HG03558 (cell line): ENCODE data around the gene GOSR2.
"Not testable (repeated sequence)": the region's sequence is repeated elsewhere in the genome, so short reads cannot be mapped to it uniquely, and the experiment has no call there.

Experiments
- ATAC-seq: cut with Tn5 transposase; IDR thresholded peaks from one replicate; pipeline ENCODE4 v1.9.1; 2021; ENCODE audit warnings: moderate number of reproducible peaks; ENCODE audit not compliant: unreplicated experiment; ENCODE audit errors: extremely low read depth

GOSR2 gene

DNA sequence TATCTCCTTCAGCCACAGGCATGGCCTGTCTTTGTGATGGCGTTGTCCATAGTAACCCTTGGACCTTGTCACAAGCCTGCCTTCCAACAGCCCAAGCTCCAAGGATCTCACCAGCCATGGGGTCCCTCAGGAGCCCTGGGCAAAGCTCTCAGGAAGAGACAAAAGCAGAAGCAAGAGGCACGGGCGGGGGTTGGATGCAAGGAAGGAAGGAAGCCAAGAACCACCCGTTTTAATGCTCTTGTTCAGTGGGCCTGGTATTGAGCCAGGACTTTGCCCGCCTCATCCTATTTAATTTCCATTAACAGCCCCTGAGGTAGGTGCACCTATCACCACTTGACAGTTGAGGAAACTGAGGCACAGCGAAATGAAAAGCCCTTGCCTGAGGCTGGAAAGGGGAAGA, 32.3 kb upstream of the GOSR2 start:
- no peak for ATAC-seq

GRCh38 chr17:46892192-46892703, 30.7 kb upstream of the GOSR2 start:
- ATAC-seq: no peak

DNA sequence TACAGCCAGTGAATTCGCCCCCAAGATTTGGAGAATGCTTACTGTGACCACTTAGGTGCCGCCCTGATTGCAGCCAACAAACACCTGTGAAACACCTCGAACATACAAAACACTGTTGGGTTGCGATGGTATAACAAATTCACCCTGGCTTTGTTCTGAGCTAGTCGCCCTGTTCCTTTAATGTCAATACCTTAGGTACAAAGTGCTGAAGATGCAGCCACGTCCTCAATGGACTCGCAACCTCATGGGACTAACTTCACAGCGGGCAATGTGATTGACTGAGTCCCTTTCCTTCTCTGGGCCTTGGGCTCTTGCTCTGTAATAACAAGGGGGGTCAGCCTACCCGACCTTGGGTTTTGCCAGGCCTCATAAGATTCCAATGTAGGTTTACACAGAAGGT, 28.9 kb upstream of the GOSR2 start:
- ATAC-seq: no peak

- ATAC-seq: no peak
Observed at GRCh38 chr17:46894476-46895151, 28.3 kb upstream of the GOSR2 start.

DNA sequence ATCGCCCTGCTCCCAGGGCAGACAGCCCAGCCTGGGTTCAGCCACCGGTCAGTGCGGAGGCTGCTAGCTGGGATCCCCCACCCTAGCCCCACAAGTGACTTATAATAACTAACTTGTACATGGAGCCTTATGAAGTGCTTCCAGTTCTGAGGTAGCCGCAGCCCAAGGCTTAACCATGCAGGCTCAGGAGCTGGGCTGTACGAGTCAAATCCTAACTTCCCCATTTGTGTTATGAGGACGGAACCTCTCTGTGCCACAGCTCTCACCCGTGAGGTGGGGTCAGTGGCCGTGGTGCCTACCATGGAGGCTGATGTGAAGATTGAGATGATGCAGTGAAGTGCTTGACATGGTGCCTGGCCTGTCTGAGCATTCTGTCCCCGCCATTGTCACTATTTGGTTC, 27.8 kb upstream of the GOSR2 start:
- ATAC-seq: no peak

- ATAC-seq: no peak
Observed at GRCh38 chr17:46896991-46897390, 26.0 kb upstream of the GOSR2 start.

DNA sequence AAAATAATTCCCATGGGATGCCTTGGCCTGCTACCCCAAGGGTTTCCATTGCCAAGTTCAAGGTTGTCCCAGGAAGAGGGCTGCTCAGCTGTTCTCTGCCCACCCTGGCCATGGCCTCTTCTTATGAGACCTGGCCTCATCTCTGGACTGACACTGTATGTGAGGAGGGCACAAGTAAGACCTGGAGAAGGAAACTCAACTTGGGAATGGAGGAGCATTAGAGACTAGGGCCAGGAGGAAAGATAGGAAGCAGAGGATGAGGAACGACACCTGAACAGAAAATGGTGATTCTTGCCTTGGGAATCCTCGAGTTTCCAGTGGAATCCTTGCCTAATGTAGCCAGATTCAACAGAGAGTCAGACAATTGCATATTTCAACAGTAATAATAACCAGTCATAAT, 24.6 kb upstream of the GOSR2 start:
- ATAC-seq: no peak

- no peak for ATAC-seq
Observed at GRCh38 chr17:46898860-46899259, 24.1 kb upstream of the GOSR2 start.

DNA sequence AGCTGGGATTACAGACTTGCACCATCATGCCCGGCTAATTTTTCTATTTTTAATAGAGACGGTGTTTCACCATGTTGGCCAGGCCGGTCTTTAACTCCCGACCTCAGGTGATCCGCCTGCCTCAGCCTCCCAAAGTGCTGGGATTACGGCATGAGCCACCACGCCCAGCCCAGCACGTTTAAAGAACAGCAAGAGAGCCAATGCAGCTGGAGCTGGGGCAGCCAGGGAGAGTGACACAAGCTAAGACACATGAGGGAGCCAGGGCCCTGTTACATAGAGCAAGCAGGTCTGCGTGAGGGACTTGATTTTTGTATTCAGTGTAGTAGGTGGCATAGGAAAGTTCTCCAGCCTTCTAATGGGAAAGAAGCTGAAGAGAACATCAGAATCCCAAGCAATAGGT, 21.7 kb upstream of the GOSR2 start:
- no peak for ATAC-seq

GRCh38 chr17:46903762-46904672, 18.9 kb upstream of the GOSR2 start:
- no peak for ATAC-seq

DNA sequence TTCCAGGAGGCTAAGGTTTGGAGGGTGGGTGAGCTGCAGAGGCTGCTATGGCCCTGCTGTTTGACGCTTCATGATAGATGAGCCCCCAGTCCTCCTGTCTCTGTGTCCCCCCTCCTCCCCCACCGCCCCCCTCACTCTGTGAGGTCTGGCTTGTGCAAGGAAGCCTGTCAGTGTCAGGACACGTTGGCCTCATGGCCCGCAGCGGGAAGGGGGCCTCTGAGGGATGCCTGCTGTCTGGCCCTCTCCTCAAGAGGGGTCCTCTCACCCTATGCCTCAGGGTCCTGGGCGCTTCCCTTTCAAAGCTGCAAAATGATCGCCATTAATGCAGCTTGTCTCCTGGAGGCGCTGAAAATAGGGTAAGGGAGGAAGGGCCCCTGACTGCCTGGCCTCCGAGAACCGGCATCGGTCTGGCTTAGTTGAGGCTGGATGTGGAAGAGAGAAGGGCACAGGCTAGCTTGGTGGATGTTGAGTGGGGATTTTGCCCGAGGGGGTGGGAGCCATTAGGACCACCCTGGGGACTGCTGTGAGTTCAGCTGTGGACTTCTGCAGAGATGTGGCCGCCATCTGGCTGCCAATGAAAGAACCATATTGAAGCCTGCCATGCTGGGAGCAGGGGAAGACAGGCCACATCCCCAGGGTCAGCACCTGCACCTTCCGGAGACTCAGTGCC, 14.8 kb upstream of the GOSR2 start:
- ATAC-seq: no peak

DNA sequence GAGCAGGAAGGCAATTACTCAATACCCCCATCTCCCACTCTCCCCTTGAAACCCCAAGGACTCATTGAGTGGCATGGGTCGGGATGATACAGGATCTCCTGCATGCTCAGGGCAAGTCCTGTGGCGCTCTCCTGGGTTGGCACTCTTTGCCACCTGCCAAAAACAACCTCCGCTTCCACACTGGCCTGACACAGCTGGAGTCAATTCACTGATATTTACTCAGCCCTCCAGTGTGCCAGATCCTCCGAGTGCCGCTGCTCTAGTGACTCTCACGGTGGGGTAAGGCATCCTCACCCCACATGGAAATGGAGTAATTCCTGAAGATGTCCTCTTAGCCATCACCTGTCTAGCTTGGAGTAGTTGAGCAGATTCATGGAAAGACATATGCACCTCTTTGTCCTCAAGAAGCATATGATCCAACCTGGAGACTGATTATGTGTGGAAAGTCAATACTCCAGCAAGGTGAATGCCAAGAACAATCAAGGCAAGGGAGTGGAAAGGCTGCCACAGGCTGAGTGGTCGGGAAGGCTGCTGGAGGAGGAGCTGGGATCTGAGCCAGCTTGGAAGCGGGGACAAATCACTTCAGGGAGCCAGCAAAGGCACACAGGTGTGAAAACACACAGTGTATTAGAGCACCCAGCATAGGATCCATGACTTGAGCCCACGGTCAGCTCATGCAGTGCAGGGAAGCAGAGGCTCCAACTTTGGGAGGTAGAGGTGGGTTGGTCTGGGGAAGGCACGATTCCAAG, 12.6 kb upstream of the GOSR2 start:
- no peak for ATAC-seq

- ATAC-seq: no peak
Observed at GRCh38 chr17:46911311-46911710, 11.6 kb upstream of the GOSR2 start.

DNA sequence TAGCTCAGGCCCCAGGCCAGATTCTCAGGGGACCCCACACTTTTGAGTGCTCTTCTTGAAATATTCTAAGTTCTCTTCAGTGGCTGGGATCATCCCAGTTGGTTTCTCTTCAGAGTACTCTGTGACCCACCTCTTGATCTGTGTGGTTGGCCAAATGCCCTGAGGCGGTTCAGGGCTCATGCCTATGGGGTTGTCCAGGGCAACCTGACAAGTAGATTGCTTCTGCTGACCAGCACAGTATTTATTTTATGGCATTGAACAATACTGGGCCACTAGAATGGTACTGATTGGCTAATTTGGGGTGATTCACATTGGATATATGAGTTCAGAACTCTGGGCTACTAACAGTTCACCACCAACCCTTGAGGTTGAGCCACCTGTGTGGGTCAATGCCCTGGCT, 7.4 kb upstream of the GOSR2 start:
- no peak for ATAC-seq

DNA sequence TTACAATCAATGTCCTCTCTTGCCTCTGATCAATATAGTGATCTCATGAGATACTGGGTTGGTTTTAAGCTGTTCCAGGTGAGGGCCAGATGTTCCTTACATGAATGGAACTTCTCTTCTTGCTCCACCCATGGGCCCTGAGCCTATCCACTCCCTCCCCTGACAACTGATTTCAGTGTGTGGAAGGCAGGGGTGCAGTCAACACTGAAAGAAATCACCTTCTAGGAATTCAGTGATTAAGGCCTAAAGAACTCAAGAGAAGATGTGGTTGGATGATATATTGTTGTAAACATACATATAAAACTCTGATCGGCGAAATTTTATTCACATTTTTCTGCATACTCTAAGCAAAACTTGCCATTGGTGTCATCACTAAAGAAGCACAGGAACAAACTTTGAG, 6.7 kb upstream of the GOSR2 start:
- ATAC-seq: no peak

DNA sequence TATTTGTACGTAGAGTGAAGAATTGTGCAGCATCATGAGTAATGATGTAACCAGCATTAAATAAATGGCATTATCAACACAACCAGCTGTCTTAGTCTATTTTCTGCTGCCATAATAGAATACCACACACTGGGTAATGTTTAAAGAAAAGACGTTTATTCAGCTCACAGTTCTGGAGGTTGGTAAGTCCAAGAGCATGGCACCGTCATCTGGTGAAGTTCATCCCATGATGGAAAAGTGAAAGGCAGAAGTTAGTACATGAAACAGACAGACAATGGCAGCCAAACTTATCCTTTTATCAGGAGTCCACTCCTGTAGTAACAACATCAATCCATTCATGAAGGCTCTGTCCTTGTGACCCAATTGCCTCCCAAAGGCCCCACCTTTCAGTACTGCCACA, 6.3 kb upstream of the GOSR2 start:
- no peak for ATAC-seq

DNA sequence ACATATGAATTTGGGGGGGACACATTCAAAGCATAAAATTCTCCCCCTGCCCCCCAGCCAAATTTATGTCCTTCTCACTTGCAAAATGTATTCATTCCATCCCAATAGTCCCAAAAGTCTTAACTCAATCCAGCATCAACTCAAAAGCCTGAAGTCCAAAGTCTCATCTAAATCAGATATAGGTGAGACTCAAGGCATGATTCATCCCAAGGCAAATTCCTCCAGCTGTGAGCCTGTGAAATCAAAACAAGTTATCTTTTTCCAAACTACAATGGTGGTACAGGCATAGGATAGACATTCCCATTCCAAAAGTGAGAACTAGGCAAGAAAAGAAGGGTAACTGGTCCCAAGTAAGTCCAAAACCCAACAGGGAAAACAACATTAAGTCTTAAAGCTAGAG, 5.9 kb upstream of the GOSR2 start:
- ATAC-seq: no peak

GRCh38 chr17:46917516-46917915, 5.4 kb upstream of the GOSR2 start:
- ATAC-seq: no peak

DNA sequence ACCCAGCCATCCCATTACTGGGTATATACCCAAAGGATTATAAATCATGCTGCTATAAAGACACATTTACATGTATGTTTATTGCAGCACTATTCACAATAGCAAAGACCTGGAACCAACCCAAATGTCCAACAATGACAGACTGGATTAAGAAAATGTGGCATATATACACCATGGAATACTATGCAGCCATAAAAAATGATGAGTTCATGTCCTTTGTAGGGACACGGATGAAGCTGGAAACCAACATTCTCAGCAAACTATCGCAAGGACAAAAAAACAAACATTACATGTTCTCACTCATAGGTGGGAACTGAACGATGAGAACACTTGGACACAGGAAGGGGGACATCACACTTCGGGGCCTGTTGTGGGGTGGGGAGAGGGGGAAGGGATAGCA, 998 bp upstream of the GOSR2 start:
- ATAC-seq: not testable (repeated sequence)

- no peak for ATAC-seq
Observed at GRCh38 chr17:46922487-46922803, 515 bp upstream of the GOSR2 start.
